Panc1 (cell line): ENCODE data around the gene SNPH. TPM values are rescaled to one million over a fixed set of nuclear protein-coding genes. Genes with fewer than 3 reads are reported as not detected.

Experiments used
- ATAC-seq: fragments of 200-7000 bp; cut with Tn5 transposase; 2 replicates; pipeline ENCODE4 v1.9.1; 2020; ENCODE audit warnings: mild to moderate bottlenecking, moderate library complexity
- BruUV-seq: library from RNA; stranded (reverse); fragments of 400-500 nt; replicated peaks from 2 replicates; lab custom pipeline; 2021; lab: Mats Ljungman, UMichigan
- CTCF ChIA-PET: fragments of 300-600 bp; sonication (Branson Sonifier 250); formaldehyde crosslinking; loops from one replicate; lab custom pipeline; 2022; ENCODE audit warnings: antibody characterized with exemption; lab: Charles Lee
- POLR2A ChIA-PET: fragments of 300-600 bp; sonication (Branson Sonifier 250); formaldehyde crosslinking; loops from one replicate; lab custom pipeline; 2022; ENCODE audit warnings: antibody characterized with exemption; lab: Charles Lee
- DNase-seq: peaks from one replicate; pipeline ENCODE4 v3.0.0-alpha.2; 2010; ENCODE audit warnings: low read depth, low spot score
- H3K27ac ChIP-seq: 2 replicates; pipeline ENCODE4 v1.5.1; 2011; ENCODE audit warnings: mild to moderate bottlenecking, low read length, inconsistent platforms
- H3K27me3 ChIP-seq: fragments of 200-500 bp; sonication (Bioruptor generic); 2 replicates; pipeline ENCODE4 v1.6.0; 2014; ENCODE audit warnings: low read length, inconsistent platforms; ENCODE audit not compliant: control insufficient read depth, insufficient read depth
- H3K36me3 ChIP-seq: fragments of 200-500 bp; sonication (Bioruptor generic); 2 replicates; pipeline ENCODE4 v1.5.1; 2014; ENCODE audit warnings: inconsistent platforms, mild to moderate bottlenecking, low read length, moderate library complexity; ENCODE audit not compliant: control insufficient read depth, insufficient read depth
- H3K4me1 ChIP-seq: 2 replicates; pipeline ENCODE4 v1.5.1; 2011; ENCODE audit warnings: inconsistent platforms, mild to moderate bottlenecking, low read length, moderate library complexity; ENCODE audit not compliant: control insufficient read depth, insufficient read depth
- H3K4me3 ChIP-seq, 2 experiments: 2 replicates each; pipeline ENCODE4 v1.5.1; 2011 to 2012; ENCODE audit warnings: low read depth in 2 of 2, low read length in 2 of 2, mild to moderate bottlenecking in 2 of 2, inconsistent platforms in 1 of 2, moderate library complexity in 1 of 2
- H3K9me3 ChIP-seq: fragments of 200-500 bp; sonication (Bioruptor generic); 2 replicates; pipeline ENCODE4 v1.5.1; 2014; ENCODE audit warnings: low read depth, mild to moderate bottlenecking, inconsistent platforms, low read length, moderate library complexity; ENCODE audit not compliant: control insufficient read depth, insufficient read depth
- POLR2AphosphoS5 ChIP-seq: IDR thresholded peaks from 2 replicates; pipeline ENCODE4 v1.6.1; 2012; ENCODE audit warnings: mild to moderate bottlenecking, low read depth, low read length, moderate library complexity
- SIN3A ChIP-seq: IDR thresholded peaks from 2 replicates; pipeline ENCODE4 v1.6.1; 2012; ENCODE audit warnings: low read depth, mild to moderate bottlenecking, low read length, moderate library complexity, borderline replicate concordance; ENCODE audit not compliant: insufficient read depth
- TCF7L2 ChIP-seq: IDR thresholded peaks from 2 replicates; pipeline ENCODE4 v1.6.1; 2011; ENCODE audit warnings: mild to moderate bottlenecking, low read depth, low read length, inconsistent platforms
- in situ Hi-C: cut with HindIII; loops from 2 replicates; pipeline ENCODE4 v1.10.0; 2016; ENCODE audit warnings: low sequenced_read_pairs, low pct_unique_long_range_greater_than_20kb
- intact Hi-C: fragments of 100-400 bp; cut with micrococcal nuclease; formaldehyde crosslinking; loops from one replicate; pipeline ENCODE4 v1.10.0; 2022; ENCODE audit not compliant: unreplicated experiment
- total RNA-seq: library from RNA; stranded (reverse); gene quantifications from one replicate; pipeline ENCODE4 v1.2.1, GENCODE V29; 2021; ENCODE audit not compliant: unreplicated experiment
- TF ChIP-seq, protein P1 (sequence below), 2 experiments: IDR thresholded peaks; 2 replicates each; pipeline ENCODE4 v1.6.1; 2011 to 2012; ENCODE audit warnings: low read depth in 2 of 2, control low read depth in 1 of 2, low read length in 1 of 2, mild to moderate bottlenecking in 1 of 2, moderate library complexity in 1 of 2; ENCODE audit not compliant: insufficient read depth in 1 of 2
- TF ChIP-seq, protein P2 (sequence below): fragments of 450-650 bp; IDR thresholded peaks from 2 replicates; pipeline ENCODE4 v1.5.1; 2017; ENCODE audit warnings: mild to moderate bottlenecking

Gene SNPH
- total RNA-seq, 1 experiment from 2014 or later = 6.4 TPM

DNA sequence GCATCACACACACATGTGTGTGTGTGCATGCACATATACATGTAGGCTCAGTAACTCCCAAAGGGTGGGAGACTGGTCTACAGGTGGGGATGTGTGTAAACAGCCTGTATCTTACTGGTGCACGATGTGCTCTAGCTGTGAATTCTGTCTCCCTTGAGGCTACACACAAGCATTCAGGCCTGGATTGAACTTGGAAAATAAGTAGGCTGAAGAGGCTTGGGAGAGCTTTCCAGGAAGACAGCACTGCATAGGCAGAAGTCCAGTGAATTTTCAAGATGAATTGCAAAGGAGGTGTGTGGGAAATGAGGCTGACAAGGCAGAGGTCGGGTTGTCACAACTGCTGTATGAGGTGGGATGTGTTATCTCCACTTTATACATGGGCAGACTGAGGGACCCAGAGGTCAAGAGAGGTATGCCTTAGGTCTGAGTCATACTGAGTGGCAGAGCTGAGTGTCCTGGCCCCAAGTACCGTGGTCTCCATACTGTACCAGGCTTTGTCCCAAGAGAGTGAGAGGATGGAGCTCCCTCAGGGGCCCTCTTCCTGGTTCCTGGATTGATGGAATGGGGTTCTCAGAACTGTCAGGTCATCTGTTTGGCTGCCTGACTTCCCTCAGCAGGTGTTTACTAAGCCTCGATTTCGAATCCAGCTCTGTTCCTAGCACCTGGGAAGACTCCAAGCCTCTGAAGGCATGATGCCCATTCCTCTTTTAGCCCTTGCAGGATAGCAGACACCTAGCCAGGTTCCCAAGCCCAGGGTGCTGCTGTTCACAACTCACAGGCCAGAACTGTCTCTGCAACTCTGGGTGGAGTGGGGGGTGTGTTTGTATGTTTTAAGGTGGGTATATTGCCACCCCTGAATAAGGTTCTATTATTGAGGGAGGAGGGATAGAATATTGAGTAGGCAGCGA is 14.4 kb downstream of the SNPH start:
- no peaks in the 10 kb centered on the region for H3K4me1 ChIP-seq
- BruUV-seq = no TSS peak
- ChIA-PET POLR2A (no interaction called here), CTCF (no interaction called here)
- no peaks in the 10 kb centered on the region for H3K27me3 ChIP-seq
- TF ChIP-seq, protein P1, sequence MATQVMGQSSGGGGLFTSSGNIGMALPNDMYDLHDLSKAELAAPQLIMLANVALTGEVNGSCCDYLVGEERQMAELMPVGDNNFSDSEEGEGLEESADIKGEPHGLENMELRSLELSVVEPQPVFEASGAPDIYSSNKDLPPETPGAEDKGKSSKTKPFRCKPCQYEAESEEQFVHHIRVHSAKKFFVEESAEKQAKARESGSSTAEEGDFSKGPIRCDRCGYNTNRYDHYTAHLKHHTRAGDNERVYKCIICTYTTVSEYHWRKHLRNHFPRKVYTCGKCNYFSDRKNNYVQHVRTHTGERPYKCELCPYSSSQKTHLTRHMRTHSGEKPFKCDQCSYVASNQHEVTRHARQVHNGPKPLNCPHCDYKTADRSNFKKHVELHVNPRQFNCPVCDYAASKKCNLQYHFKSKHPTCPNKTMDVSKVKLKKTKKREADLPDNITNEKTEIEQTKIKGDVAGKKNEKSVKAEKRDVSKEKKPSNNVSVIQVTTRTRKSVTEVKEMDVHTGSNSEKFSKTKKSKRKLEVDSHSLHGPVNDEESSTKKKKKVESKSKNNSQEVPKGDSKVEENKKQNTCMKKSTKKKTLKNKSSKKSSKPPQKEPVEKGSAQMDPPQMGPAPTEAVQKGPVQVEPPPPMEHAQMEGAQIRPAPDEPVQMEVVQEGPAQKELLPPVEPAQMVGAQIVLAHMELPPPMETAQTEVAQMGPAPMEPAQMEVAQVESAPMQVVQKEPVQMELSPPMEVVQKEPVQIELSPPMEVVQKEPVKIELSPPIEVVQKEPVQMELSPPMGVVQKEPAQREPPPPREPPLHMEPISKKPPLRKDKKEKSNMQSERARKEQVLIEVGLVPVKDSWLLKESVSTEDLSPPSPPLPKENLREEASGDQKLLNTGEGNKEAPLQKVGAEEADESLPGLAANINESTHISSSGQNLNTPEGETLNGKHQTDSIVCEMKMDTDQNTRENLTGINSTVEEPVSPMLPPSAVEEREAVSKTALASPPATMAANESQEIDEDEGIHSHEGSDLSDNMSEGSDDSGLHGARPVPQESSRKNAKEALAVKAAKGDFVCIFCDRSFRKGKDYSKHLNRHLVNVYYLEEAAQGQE (IDR thresholded peaks at IDR 0.05; ENCODE audit: insufficient read depth in 1 of 2, low read depth in 2 of 2, low read length in 1 of 2) = no peak
- TF ChIP-seq SIN3A = no peak
- TF ChIP-seq, protein P2, sequence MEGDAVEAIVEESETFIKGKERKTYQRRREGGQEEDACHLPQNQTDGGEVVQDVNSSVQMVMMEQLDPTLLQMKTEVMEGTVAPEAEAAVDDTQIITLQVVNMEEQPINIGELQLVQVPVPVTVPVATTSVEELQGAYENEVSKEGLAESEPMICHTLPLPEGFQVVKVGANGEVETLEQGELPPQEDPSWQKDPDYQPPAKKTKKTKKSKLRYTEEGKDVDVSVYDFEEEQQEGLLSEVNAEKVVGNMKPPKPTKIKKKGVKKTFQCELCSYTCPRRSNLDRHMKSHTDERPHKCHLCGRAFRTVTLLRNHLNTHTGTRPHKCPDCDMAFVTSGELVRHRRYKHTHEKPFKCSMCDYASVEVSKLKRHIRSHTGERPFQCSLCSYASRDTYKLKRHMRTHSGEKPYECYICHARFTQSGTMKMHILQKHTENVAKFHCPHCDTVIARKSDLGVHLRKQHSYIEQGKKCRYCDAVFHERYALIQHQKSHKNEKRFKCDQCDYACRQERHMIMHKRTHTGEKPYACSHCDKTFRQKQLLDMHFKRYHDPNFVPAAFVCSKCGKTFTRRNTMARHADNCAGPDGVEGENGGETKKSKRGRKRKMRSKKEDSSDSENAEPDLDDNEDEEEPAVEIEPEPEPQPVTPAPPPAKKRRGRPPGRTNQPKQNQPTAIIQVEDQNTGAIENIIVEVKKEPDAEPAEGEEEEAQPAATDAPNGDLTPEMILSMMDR = no peak
- no peak for TF ChIP-seq TCF7L2
- TF ChIP-seq POLR2AphosphoS5 = no peak
- no peaks in the 10 kb centered on the region for H3K36me3 ChIP-seq
- ATAC-seq (no peak), DNase-seq (no peak)
- no peaks in the 10 kb centered on the region for H3K9me3 ChIP-seq
- in situ Hi-C loops (no loop called here), intact Hi-C loops (no loop called here)
- no peak overlapping the region for H3K27ac ChIP-seq
- H3K4me3 ChIP-seq = no peak overlapping the region

DNA sequence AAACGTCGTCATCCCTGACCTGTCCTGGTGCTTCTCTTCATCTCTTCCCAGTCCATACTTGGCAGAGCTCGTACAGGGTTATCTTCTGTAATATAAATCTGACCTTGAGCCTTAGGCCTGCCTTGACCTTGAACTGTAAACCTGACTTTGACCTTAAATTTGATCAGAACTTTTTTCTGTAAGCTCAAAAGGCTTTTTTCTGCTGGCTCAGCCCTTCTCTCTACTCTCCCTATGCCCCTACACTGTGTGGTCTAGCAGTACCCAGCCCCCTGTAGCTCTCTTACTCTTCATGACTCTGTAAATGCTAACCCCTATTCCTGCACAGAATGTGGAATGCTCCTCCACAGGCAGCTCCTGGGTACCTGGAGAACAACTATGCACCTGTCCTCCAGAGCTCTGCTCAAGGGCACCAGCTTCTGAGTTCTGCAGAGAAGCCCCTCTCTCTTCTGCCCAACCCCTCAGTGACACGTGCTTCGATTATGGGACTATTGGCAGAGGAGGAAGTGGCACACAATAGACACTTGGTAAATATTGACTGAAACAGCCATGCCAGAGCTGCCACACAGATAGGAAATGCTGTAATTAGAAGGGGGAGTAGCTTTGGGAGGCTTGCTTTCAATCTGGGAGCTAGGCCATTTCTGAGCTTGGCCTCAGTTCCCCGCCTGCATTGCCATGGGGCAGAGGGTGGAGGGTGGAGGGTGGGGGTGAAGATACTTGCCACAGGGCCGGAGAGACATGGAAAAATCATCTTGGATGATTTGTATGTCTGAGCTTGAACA is 15.4 kb downstream of the SNPH start:
- no peak overlapping the region for H3K4me3 ChIP-seq
- no peak overlapping the region for H3K27ac ChIP-seq
- ChIA-PET CTCF (no interaction called here), POLR2A (interaction anchor here (0.6 kb wide), 1 partner anchor 20 kb away, joined by 4 read pairs; no protein-coding TSS in a partner anchor)
- in situ Hi-C loops (no loop called here), intact Hi-C loops (no loop called here)
- no peaks in the 10 kb centered on the region for H3K4me1 ChIP-seq
- ATAC-seq (no peak), DNase-seq (no peak)
- no peaks in the 10 kb centered on the region for H3K9me3 ChIP-seq
- H3K36me3 ChIP-seq = no peaks in the 10 kb centered on the region
- TF ChIP-seq, protein P1 (IDR thresholded peaks at IDR 0.05; ENCODE audit: insufficient read depth in 1 of 2, low read depth in 2 of 2, low read length in 1 of 2) = no peak
- TF ChIP-seq, protein P2 = no peak
- TF ChIP-seq TCF7L2 (no peak), POLR2AphosphoS5 (no peak), SIN3A (no peak)
- no TSS peak for BruUV-seq
- no peaks in the 10 kb centered on the region for H3K27me3 ChIP-seq
